Upper lobe of left lung (tissue), 4 donors: ENCODE data around the gene STOX2.

Experiments used
- EP300 ChIP-seq, 4 donors: sonication (generic); formaldehyde crosslinking; IDR thresholded peaks; one replicate each; pipeline ENCODE4 v1.5.1; 2017; ENCODE audit warnings: antibody characterized with exemption in 4 of 4, control low read depth in 2 of 4
- POLR2A ChIP-seq, 4 donors: fragments of 450-650 bp; IDR thresholded peaks; one replicate each; pipeline ENCODE4 v1.5.1; 2016 to 2017; ENCODE audit warnings: antibody characterized with exemption in 4 of 4, mild to moderate bottlenecking in 2 of 4
- POLR2AphosphoS5 ChIP-seq, 2 donors: sonication (generic); formaldehyde crosslinking; IDR thresholded peaks; one replicate each; pipeline ENCODE4 v1.5.1; 2017; ENCODE audit warnings: antibody characterized with exemption in 2 of 2
- TF ChIP-seq, protein P1 (sequence below), 6 experiments: fragments of 450-650 bp in 4 of 6; fragments of 200-600 bp in 2 of 6; sonication (generic) in 2 of 6; IDR thresholded peaks; one replicate each; pipeline ENCODE4 v1.5.1; 2016 to 2019; ENCODE audit warnings: antibody characterized with exemption in 6 of 6

DNA sequence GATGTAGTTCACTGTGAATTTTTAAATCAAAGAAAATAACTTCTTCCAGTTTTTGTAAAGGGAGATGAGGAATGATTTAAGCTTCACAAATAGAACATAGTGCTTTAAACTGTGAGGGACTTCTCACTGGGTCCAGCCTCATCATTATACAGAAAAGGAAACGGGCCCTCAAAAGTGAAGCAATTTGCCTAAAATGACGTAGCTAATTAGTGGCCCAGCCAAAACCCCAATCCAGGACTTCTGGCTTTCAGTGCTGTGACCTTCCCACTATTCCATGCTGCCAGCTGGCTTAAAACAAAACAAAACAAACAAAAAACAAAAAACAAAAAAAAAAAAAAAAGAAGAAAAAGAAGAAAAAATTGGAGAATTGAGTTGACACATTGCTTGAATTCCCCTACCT lies 45.0 kb upstream of the STOX2 start:
- TF ChIP-seq, protein P1, sequence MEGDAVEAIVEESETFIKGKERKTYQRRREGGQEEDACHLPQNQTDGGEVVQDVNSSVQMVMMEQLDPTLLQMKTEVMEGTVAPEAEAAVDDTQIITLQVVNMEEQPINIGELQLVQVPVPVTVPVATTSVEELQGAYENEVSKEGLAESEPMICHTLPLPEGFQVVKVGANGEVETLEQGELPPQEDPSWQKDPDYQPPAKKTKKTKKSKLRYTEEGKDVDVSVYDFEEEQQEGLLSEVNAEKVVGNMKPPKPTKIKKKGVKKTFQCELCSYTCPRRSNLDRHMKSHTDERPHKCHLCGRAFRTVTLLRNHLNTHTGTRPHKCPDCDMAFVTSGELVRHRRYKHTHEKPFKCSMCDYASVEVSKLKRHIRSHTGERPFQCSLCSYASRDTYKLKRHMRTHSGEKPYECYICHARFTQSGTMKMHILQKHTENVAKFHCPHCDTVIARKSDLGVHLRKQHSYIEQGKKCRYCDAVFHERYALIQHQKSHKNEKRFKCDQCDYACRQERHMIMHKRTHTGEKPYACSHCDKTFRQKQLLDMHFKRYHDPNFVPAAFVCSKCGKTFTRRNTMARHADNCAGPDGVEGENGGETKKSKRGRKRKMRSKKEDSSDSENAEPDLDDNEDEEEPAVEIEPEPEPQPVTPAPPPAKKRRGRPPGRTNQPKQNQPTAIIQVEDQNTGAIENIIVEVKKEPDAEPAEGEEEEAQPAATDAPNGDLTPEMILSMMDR (IDR thresholded peaks at IDR 0.05) = no peak
- TF ChIP-seq POLR2A (IDR thresholded peaks at IDR 0.05) (no peak), POLR2AphosphoS5 (IDR thresholded peaks at IDR 0.05) (no peak), EP300 (IDR thresholded peaks at IDR 0.05) (no peak)
